VCaP (cell line): ENCODE results near the gene GEMIN8.

ENCODE experiments used
- H3K27ac ChIP-seq: fragments of 450-650 bp; 2 replicates; pipeline ENCODE4 v1.5.1; 2017
- TF ChIP-seq, protein P1 (sequence below): fragments of 450-650 bp; conservative IDR thresholded peaks from 2 replicates; pipeline ENCODE4 v1.5.1; 2017; ENCODE audit warnings: mild to moderate bottlenecking, moderate library complexity

GEMIN8 gene

DNA sequence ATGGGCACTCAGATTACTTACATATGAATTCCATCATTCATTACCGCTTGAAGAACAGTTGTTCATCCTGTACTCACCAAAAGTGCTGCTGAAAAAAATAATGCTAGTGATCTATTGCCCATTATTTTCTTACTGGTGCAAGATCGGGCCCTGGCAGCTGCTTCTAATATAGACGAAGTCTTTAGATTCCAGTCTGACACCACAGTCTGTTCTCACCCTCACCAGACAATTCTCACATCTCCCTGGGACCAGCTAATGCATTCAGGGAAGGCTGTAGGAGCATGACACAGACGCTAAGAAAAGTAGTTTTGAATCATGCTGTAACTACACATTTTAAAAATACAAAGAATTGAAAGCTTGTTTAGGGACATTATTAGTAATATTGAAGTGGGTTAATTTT, 13.8 kb downstream of the GEMIN8 start:
- TF ChIP-seq, protein P1, sequence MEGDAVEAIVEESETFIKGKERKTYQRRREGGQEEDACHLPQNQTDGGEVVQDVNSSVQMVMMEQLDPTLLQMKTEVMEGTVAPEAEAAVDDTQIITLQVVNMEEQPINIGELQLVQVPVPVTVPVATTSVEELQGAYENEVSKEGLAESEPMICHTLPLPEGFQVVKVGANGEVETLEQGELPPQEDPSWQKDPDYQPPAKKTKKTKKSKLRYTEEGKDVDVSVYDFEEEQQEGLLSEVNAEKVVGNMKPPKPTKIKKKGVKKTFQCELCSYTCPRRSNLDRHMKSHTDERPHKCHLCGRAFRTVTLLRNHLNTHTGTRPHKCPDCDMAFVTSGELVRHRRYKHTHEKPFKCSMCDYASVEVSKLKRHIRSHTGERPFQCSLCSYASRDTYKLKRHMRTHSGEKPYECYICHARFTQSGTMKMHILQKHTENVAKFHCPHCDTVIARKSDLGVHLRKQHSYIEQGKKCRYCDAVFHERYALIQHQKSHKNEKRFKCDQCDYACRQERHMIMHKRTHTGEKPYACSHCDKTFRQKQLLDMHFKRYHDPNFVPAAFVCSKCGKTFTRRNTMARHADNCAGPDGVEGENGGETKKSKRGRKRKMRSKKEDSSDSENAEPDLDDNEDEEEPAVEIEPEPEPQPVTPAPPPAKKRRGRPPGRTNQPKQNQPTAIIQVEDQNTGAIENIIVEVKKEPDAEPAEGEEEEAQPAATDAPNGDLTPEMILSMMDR: no peak
- no peak overlapping the region for H3K27ac ChIP-seq

DNA sequence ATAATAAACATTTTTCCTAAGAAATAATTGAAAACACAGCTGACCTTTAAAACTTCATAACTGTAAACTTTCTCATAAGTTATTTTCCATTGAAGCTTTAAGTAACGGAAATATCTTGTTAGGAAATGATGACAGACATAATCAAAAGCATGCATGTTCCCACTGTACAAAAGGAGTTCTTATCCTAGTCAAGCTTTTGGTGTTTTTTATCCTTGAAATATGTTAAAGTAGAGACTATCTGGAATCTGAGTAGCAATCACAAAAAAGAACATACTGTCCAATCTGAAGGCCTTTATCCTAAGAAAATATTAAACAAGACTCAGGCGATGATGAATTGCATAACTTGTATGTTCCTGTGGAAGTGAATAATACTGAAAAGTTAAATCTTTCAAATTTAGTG, 14.4 kb downstream of the GEMIN8 start:
- no peak overlapping the region for H3K27ac ChIP-seq
- TF ChIP-seq, protein P1: no peak

DNA sequence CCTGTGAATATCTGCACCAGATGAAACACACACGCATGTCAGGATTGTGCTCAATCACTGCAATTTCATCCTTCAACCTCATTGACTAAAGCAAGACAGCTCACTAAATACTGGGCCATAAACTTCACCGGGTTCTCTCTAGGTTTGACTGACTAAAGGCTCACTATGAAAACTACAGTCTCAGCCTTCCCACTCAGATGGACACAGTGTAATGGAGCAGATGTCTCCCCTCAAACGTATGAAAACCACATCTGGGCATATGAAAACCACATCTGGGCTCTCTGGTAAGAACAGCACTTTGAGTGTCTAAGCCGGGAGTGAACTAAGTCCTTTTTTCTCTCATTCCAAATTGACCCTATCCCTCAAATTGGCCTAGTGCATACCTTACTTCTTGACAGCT, 15.2 kb downstream of the GEMIN8 start:
- H3K27ac ChIP-seq: no peak overlapping the region
- TF ChIP-seq, protein P1: no peak

DNA sequence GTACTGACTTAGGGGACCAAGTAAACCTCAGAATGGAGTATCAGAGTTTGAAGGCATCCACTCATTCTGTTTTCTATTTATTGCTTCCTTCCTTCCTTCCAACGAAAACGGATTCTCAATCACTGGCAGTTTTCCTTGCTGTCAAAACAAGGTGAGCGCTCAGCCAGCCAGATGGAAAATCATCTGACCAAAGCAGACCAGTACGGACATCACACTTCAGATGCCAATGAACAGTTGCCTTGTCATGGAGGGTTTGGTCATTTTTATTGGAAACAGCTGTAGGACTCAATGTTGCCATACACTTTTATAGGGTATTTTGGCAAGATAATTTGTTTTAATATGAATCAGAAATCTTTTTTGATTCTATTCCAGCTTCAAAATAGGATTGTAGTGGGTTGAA, 16.6 kb downstream of the GEMIN8 start:
- no peak overlapping the region for H3K27ac ChIP-seq
- TF ChIP-seq, protein P1: no peak

DNA sequence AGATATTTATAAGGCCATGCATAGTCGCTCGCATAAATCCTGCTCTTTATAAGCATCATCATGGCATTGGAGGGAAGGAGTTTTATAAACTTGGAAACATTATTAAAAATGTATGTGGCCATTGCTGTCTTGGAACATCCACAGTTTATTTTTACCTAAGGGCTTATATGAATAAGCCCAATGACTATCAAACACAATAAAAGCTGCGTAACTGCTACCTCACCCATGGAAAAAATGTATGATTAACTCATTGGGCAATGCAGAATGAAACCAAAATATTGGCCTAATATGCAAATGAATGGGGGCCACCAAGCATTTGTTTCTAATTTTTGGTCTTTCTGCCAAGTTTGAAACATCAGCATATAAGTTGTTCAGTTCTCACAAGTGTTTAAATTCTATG, 19.1 kb downstream of the GEMIN8 start:
- TF ChIP-seq, protein P1: no peak

GRCh38 chrX:14006540-14006939, 23.2 kb downstream of the GEMIN8 start:
- no peak overlapping the region for H3K27ac ChIP-seq

More for the DNA sequence above, 19.1 kb downstream of the GEMIN8 start:
- no peak overlapping the region for H3K27ac ChIP-seq

DNA sequence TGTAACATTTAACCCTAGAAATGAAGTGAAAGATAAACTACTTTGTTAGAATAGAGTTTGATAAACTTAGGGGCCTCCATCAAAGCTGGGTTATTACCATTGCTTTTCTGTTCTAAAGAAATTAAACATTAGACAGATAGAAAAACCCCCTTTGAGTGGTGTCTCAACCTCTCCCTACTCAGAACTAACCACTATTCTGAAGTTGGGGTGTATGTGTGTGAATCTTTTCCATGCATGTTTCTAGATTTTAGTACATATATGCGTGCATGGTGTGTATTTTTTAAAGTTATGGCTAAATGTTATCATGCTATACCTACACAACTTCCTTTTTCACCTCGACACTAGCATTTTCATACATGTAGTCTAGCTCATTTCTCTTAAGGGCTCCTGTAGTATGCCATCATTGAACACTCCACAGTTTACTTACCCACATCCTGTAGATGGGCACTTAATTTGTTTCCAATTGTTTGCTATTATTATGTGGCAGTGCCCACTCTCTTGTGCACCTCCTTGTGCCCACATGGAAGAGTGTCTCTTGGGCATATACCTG, 25.7 kb downstream of the GEMIN8 start:
- H3K27ac ChIP-seq: no peak overlapping the region
- TF ChIP-seq, protein P1: no peak

More at GRCh38 chrX:14006540-14006939, 23.2 kb downstream of the GEMIN8 start:
- TF ChIP-seq, protein P1: no peak

DNA sequence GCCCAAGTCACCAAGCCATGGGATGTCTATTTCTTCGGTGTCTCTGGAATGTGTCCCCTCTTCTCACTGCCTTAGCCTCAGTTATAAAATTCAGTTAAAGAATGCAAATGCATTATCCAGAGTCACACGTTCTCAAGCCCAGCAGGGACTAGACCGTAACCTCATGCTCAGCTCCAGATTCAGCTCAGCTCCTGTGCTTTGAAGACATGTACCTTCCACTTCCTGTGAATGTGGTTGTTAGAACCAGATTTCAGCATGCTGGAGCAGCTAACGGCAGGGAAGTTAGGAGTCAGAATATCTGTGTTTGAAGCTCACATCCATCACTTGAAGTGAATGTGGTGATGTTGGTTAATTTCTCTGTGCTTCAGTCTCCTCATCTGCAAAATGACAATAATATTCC, 26.7 kb downstream of the GEMIN8 start:
- H3K27ac ChIP-seq: no peak overlapping the region
- TF ChIP-seq, protein P1: no peak
